OCI-M1 (cell line): ENCODE measurements around the gene CELF4.

Experiments
- DNase-seq: peaks from one replicate; lab custom pipeline; 2025; lab: John Stamatoyannopoulos, UW

The CELF4 gene

GRCh38 chr18:37346048-37346447 is 219.6 kb downstream of the CELF4 start:
- no peak for DNase-seq

DNA sequence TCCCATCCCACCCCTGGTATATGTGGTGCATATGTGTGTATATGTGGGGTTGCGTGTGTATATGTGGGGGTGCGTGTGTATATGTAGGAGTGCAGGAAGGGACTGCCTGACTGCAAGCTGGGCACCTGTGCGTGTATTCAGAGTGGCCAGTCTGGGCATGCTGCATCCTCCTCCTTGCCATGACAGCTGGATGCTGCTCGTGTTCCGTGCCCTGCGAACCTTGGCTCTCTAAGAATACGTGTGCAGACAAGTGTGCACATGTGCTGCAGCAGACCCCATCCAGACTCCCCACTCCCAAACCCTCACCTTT is 222.1 kb downstream of the CELF4 start:
- no peak for DNase-seq

DNA sequence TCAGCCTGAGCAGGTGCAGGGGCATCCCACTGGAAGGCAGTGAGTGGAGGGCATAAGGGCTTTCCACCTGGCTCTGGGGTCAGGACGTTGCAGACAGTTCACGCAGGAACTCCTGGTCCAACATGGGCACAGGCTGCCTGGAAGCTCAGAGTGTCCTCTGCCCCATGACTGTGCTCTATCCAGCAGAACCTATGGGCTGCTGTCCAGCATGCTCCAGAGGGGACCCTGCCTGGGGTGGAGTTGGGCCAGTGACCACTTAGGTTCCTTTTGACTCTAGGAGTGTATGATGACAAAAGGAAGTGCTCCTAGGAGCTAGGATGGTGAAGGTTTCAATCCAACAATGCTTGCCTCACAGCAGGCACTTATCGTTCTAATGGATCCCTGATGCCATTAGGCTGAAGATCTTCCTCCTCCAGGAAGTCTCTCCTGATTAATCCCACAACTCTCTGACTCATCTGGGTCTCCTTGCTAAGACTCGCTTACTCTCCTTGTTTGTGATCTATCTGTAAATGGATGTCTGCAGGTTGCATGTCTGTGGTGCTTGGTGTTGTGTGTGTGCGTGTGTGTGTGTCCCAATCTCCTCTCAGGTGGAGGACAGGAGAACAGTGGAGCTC is 224.0 kb downstream of the CELF4 start:
- no peak for DNase-seq

GRCh38 chr18:37341016-37341415 is 224.6 kb downstream of the CELF4 start:
- DNase-seq, result no peak

GRCh38 chr18:37339701-37340215 is 225.8 kb downstream of the CELF4 start:
- DNase-seq, result no peak

DNA sequence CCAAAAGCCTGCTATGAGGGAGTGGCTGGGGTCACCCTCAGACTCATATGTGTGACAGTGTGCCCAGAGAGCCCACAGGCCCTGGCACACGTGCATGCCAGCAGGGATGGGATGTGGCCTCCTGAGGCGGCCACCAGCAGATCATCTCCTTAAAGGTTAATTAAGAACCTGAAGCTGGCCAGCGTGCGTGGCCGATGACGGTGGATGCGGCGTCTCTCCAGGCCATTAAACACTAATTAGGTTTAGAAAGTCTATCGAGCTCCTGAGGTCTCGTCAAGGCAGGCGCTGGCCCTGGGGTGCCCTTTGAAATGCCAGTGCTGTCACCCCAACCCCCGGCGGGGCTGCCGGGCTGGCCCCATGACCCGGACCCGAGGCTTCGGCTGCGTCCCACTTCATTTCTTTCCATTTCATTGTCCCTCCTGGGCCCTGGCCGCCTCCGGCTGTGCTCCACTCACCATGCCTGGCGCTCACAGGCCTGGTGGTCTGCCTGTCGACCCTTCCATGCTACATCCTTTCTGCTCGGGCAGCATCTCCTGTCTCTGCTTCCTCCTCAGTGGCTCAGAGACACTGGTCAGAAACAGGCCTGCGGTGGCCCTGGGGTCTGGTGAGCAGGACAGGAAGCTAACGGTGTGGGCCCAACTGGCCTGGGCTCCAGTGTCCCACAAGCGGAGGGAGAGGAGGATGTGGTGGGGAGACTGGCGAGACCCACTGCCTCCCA is 228.9 kb downstream of the CELF4 start:
- no peak for DNase-seq

DNA sequence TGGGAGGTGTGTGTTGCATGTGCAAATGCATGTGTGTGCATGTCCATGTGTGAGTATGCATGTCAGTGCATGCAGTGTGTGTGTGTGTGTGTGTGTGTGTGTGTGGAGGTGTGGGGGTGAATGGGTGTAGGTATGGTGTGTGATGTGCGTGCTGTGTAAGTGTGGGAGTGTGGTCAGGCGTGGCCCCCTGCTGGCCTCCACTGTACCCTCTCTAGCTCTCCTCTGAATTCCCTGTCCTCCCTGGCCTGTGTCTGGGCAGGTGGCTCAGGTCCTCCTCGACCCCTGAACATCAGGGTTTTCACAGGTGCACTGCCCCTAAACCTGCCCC is 230.2 kb downstream of the CELF4 start:
- DNase-seq, result no peak

- no peak for DNase-seq
Measured at GRCh38 chr18:37334631-37335408, 230.8 kb downstream of the CELF4 start.

- DNase-seq, result no peak
Measured at GRCh38 chr18:37332628-37333420, 232.8 kb downstream of the CELF4 start.

- no peak for DNase-seq
Measured at GRCh38 chr18:37332219-37332618, 233.4 kb downstream of the CELF4 start.

DNA sequence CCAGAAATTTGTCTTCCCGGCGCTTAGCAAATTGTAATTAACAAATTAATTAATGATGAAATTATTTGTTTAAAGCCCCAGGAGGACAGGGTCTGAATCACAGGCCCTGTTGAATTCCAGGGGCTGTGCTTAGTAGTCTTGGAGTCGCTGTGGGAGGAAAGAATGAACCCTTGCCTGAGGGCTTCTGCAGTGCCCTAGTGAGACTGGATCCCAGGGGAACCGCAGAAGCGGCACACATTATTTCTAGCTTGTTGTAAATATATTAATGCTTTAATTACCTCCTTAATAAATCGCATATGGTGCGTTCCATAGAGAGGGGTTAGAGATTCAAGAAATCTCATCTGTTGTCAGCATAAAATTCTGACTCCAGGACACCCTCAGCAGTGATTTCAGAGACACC is 235.4 kb downstream of the CELF4 start:
- DNase-seq, result no peak

- peak; percentile 5 for DNase-seq
Measured at GRCh38 chr18:37328946-37329719, 236.5 kb downstream of the CELF4 start.

- DNase-seq, result no peak
Measured at GRCh38 chr18:37327063-37327577, 238.5 kb downstream of the CELF4 start.

DNA sequence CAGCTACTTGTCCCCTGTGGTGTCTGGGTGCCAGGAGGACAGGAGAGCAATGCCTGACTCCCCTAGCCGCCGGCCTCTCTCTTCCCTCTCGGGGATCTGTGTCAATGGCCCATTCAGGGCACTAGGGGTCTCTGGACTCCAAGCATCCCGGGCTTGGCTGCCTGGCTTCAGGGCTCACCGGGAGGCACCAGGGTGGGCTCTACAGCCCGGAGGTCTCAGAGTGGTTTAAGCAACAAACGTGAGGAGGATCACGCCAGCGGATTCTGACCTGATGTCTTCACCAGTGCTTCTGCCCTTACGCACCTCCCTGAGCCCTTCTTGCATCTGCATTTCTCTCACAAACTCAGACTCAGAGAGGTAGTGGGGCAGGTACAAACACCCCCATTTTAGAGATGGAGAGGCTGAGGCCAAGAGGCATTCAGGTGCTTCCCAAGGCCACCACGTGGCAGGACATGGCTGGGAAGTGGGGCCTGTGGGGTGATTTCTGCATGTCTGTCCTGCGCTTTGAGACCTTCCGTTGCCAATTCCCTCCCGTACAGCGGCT is 243.0 kb downstream of the CELF4 start:
- DNase-seq, result peak; percentile 58

- DNase-seq, result no peak
Measured at GRCh38 chr18:37321582-37322491, 243.8 kb downstream of the CELF4 start.

- no peak for DNase-seq
Measured at GRCh38 chr18:37320317-37320716, 245.3 kb downstream of the CELF4 start.

GRCh38 chr18:37318360-37319355 is 246.9 kb downstream of the CELF4 start:
- no peak for DNase-seq

GRCh38 chr18:37317486-37317885 is 248.1 kb downstream of the CELF4 start:
- no peak for DNase-seq

GRCh38 chr18:37316468-37316867 is 249.1 kb downstream of the CELF4 start:
- no peak for DNase-seq
